AG04450 (cell line): ENCODE data around the gene XPR1. TPM values are rescaled to one million over a fixed set of nuclear protein-coding genes. Genes with fewer than 3 reads are reported as not detected.

Experiments used
- CTCF ChIA-PET: fragments of 300-600, 350-600 bp; formaldehyde crosslinking; extraction: SDS; loops from one replicate; lab custom pipeline; 2022; ENCODE audit warnings: antibody characterized with exemption, inconsistent platforms; lab: Charles Lee
- POLR2A ChIA-PET: fragments of 350-600 bp; formaldehyde crosslinking; extraction: SDS; loops from one replicate; lab custom pipeline; 2021; ENCODE audit warnings: antibody characterized with exemption, inconsistent platforms; lab: Yijun Ruan, JAX
- DNase-seq: peaks from one replicate; pipeline ENCODE4 v3.0.0-alpha.2; 2011; ENCODE audit warnings: low read depth, low spot score
- H3K27ac ChIP-seq: one replicate; pipeline ENCODE4 v1.5.1; 2012; ENCODE audit warnings: low read depth, low read length, control low read depth
- H3K27me3 ChIP-seq: one replicate; pipeline ENCODE4 v1.6.0; 2012; ENCODE audit warnings: low read length; ENCODE audit not compliant: control insufficient read depth, insufficient read depth
- H3K4me3 ChIP-seq: 2 replicates; pipeline ENCODE4 v1.5.1; 2011; ENCODE audit warnings: mild to moderate bottlenecking, low read depth, low read length, control low read depth
- H3K9me3 ChIP-seq: 2 replicates; pipeline ENCODE4 v1.5.1; 2012; ENCODE audit warnings: low read length; ENCODE audit not compliant: control insufficient read depth, insufficient read depth
- polyA plus RNA-seq: library from polyadenylated mRNA; depleted of rRNA; stranded (reverse); fragments of >200 nt; gene quantifications from 2 replicates; pipeline ENCODE4 v1.2.3, GENCODE V29; 2011
- TF ChIP-seq, protein P1 (sequence below): IDR thresholded peaks from 2 replicates; pipeline ENCODE4 v1.5.1; 2011; ENCODE audit warnings: low read depth, low read length, control low read depth, inconsistent platforms

Gene XPR1
- polyA plus RNA-seq, 1 experiment: 63.2 TPM

DNA sequence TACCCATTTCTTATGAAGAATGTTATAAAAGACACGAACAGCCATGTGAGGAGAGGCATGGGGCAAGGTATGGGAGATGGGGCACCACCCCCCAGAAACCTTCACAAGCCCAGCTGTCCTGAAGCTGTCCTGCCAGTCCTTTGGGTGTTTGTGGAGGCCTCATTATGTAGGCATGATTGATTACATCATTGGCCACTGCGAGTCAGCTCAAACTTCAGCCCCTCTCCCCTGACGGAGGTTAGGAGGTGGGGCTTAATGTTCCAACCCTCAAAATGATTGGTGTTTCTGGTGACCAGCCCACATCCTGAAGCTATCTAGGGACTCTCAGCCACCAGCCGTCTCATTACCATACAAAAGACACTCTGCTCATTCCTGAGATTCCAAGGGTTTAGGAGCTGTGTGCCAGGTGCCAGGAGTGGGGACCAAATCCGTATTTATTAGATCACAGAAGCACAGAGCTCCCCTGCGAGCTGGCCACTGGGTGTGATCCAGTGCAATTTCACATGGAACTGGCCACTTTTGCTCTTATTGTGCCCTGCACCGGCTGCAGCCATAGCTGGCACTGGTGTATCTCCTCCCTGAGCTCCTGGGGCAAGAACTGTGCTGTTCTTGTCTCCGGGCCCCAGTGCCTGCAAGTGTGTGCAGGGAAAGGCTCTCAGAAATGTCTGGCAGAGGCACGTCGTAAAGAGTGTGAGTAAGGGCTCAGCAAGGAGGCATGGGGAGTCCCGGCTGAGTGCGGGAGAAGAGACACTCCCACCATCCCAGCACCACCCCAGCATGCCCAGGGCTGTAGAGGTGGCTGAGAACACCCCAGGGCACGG lies 291.4 kb downstream of the XPR1 start:
- POLR2A ChIA-PET: interaction anchor here (0.9 kb wide), 1 partner anchor 12 kb away, joined by 3 read pairs; no protein-coding TSS in a partner anchor
- TF ChIP-seq, protein P1, sequence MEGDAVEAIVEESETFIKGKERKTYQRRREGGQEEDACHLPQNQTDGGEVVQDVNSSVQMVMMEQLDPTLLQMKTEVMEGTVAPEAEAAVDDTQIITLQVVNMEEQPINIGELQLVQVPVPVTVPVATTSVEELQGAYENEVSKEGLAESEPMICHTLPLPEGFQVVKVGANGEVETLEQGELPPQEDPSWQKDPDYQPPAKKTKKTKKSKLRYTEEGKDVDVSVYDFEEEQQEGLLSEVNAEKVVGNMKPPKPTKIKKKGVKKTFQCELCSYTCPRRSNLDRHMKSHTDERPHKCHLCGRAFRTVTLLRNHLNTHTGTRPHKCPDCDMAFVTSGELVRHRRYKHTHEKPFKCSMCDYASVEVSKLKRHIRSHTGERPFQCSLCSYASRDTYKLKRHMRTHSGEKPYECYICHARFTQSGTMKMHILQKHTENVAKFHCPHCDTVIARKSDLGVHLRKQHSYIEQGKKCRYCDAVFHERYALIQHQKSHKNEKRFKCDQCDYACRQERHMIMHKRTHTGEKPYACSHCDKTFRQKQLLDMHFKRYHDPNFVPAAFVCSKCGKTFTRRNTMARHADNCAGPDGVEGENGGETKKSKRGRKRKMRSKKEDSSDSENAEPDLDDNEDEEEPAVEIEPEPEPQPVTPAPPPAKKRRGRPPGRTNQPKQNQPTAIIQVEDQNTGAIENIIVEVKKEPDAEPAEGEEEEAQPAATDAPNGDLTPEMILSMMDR: no peak
- H3K9me3 ChIP-seq: no peaks in the 10 kb centered on the region
- DNase-seq: no peak
- no peak overlapping the region for H3K27ac ChIP-seq
- CTCF ChIA-PET: interaction anchor here (0.8 kb wide), 1 partner anchor 41 kb away, joined by 3 read pairs; no protein-coding TSS in a partner anchor
- no peak overlapping the region for H3K4me3 ChIP-seq
- H3K27me3 ChIP-seq: no peaks in the 10 kb centered on the region

GRCh38 chr1:180923887-180924286 lies 292.1 kb downstream of the XPR1 start:
- H3K4me3 ChIP-seq: no peak overlapping the region
- ChIA-PET CTCF (interaction anchor here (0.8 to 2.7 kb wide), 3 partner anchors 42 to 409 kb away, joined by 3 to 11 read pairs (median 4); no protein-coding TSS in a partner anchor), POLR2A (interaction anchor here (0.9 kb wide), 1 partner anchor 12 kb away, joined by 3 read pairs; no protein-coding TSS in a partner anchor)
- TF ChIP-seq, protein P1: no peak
- H3K9me3 ChIP-seq: no peaks in the 10 kb centered on the region
- DNase-seq: no peak
- no peaks in the 10 kb centered on the region for H3K27me3 ChIP-seq
- no peak overlapping the region for H3K27ac ChIP-seq

GRCh38 chr1:180924939-180925338 lies 293.1 kb downstream of the XPR1 start:
- H3K4me3 ChIP-seq: no peak overlapping the region
- no peak overlapping the region for H3K27ac ChIP-seq
- no peaks in the 10 kb centered on the region for H3K9me3 ChIP-seq
- no peak for DNase-seq
- H3K27me3 ChIP-seq: no peaks in the 10 kb centered on the region
- ChIA-PET CTCF (interaction anchor here (0.9 to 2.7 kb wide), 3 partner anchors 217 to 410 kb away, joined by 4 to 11 read pairs (median 4); no protein-coding TSS in a partner anchor), POLR2A (no interaction called here)
- TF ChIP-seq, protein P1: no peak

- ChIA-PET POLR2A (interaction anchor here (1.3 kb wide), 1 partner anchor 210 kb away, joined by 4 read pairs; no protein-coding TSS in a partner anchor), CTCF (interaction anchor here (0.7 to 2.7 kb wide), 4 partner anchors 27 to 240 kb away, joined by 3 to 11 read pairs (median 4); no protein-coding TSS in a partner anchor)
- no peak for DNase-seq
- Histone ChIP-seq H3K9me3 (no peaks in the 10 kb centered on the region), H3K27me3 (no peaks in the 10 kb centered on the region), H3K27ac (no peak overlapping the region), H3K4me3 (no peak overlapping the region)
- TF ChIP-seq, protein P1: no peak
Observed at GRCh38 chr1:180925471-180926051, 293.7 kb downstream of the XPR1 start.
